Measurements from ENCODE around the gene OTUB2.
A peak's percentile ranks its signal among the peaks of the same experiment; 100 is the strongest.

Gene OTUB2

DNA sequence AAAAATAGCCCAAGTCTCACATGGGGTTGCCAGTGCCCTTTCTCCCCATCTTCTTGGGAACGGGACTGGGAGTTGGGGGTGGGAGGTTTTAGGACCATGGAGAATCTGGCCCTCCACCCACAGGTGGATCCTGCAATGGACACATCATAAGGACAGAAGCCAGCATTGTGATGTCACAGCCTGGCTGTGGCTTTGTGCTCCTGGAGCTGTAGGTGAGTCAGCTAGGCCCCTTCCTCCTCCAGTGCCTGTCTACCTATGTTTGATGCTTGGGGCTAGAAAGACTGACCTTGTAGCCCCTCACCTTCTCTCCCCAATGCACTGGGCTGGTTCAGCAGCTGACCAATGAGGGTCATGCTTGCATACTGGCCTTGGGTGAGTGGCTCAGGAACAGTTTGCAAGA lies 29.1 kb upstream of the OTUB2 start, which contains the start of gene CCDC197:
Gene CCDC197, plus strand, starts transcription at position 220 of the 400 bp plus-strand sequence. CDS start 831 bp downstream, outside the sequence.
- DNase-seq: no peak

DNA sequence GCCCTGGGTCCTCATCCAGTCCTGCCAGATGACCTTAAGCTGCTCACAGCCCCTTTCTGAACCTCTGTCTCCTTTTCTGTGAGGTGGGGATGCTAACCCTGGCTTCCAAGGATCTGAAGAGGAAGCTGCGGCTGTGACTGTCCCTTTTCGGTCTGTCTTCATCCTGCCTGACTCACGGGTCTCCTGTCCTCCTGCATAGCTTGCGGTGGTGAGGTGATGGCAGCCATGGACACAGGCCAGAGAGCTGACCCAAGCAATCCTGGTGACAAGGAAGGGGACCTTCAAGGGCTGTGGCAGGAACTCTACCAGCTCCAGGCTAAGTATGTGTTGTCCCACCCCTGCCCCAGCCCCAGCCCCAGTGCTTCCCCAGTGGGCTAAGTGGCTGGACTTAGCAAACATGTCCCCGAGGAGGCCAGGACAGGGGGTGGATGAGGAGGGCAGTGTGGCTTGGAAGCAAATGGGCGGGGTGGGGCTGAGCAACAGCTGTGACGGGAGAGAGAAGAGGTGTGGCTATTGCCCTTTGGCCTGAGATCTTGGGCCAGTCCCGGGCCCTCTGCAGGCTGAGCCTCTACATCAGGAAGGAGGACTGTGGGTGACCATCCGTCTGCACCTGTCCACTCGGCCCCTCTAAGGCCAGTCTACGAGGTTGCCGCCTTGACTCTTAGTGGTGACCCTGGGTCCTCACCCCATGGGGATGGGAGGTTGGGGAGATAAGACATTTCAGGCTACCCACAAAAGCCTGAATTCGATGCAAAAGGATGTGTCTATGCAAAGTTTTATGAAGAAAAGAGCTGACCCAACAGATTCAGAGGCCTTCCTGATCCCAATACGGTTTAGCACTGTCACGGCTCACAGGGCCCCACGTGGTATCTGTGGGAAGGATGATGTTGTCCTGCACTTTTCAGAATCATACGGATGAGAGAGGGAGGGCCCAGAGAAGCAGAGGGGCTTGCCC lies 27.9 kb upstream of the OTUB2 start:
- no peak for DNase-seq

DNA sequence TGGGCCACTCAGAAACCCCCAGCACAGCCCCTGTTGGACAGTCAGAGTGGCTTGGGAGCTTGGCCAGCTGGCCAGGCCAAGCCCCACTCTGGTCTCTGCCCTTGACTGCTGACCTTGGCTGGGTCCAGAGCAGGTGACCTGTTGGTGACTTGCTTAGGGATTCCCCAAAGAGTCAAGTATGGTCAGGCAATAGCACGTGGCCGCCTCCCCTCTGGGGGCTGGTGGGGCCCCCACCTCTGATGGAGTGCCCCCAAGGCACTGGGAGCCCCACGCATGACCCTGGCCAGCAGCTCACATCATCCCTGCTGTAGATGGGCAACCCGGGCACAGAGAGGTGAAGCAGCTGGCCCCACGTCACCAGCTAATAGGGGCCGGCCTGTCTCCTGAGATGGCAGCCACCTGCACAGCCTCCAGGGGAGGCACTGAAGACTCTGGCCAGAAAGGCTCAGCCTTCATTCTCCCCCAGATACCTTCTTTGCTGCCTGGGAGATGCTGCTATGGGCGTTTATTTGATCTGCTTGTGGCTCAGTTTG lies 27.2 kb upstream of the OTUB2 start:
- no peak for DNase-seq

GRCh38 chr14:93999573-93999972 lies 26.6 kb upstream of the OTUB2 start:
- DNase-seq: peak in 1 of 3 experiments; percentile 11

DNA sequence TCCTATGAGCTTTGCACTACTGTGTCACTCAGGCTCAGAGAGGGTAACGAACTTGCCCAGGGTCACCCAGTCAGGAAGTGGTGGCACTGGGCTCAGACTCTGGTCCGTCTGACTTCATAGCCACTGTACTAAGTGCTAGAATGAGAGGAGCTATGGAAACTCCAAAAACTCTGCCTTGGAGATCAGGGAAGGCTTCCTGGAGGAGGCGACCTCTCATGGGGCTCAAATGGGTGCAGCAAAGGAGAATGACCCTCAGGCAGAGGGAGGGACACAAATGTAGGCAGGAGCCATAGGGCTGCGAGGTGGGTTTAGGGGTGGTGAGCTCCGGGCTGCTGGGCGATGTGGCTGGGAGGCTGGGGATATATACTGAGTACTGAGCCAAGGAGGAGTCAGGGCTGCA lies 25.9 kb upstream of the OTUB2 start:
- no peak for DNase-seq

- no peak for DNase-seq
Measured at GRCh38 chr14:94001016-94001415, 25.1 kb upstream of the OTUB2 start.

DNA sequence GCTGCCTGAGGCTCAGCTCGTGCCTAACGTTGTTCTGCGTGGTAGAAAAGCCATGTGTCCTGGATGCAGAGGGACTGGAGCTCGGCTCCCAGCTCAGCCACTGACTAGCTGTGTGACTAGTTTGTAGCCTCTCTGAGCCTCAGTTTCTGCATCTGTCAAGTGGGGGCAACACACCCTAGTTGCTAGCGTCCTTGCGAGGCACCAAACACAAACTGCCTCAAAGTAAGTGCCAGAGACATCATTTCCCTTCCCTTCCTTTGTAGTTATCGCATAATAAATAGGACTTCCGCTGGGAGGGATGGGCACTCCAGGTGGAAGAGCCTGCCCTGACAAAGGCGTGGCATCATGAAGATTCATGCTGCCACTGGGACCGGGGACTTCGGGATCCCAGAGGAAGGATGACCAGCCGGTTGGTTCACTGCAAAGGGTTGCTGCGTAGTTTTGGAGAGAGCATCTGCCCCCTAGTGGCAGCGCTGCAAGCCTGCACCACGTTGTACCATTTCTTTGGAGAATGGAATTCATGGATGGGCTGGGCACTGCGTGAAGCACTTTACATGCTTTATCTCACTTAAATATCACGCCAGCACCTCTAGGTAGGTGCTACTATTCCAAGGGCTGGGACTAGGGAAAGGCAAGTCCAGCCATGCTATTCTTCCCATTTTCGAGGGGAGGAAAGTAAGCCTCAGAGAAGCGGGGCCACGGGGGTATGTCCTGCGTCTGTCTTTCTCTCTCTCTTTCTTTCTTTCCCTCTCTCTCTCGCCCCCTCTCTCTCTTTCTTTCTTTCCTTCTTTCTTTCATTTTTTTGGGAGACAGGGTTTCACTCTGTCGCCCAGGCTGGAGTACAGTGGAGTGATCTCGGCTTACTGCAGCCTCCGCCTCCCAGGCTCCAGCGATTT lies 24.4 kb upstream of the OTUB2 start:
- peak; percentile 46 to 75 (median 73) for DNase-seq

DNA sequence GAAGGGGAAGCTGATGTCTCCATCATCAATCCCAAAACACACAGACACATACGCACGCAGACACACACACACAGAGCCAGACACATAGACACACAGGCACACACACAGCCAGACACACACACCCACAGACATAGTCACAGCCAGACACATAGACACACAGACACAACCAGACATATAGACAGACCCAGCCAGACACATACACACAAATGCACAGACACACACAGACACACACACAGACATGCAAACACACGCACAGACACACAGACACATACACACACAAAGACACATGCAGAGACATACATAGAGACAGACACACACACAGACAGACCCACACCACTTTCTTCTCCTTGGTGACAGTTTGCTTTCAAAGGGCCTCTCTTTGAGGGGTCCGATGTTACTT lies 22.7 kb upstream of the OTUB2 start:
- DNase-seq: no peak

GRCh38 chr14:94004015-94004414 lies 22.1 kb upstream of the OTUB2 start:
- DNase-seq: no peak

- no peak for DNase-seq
Measured at GRCh38 chr14:94005324-94006073, 20.6 kb upstream of the OTUB2 start.

- no peak for DNase-seq
Measured at GRCh38 chr14:94008234-94008633, 17.9 kb upstream of the OTUB2 start.

GRCh38 chr14:94009767-94010166 lies 16.4 kb upstream of the OTUB2 start:
- no peak for DNase-seq

- DNase-seq: no peak
Measured at GRCh38 chr14:94010625-94011024, 15.5 kb upstream of the OTUB2 start.

- DNase-seq: no peak
Measured at GRCh38 chr14:94011795-94012194, 14.3 kb upstream of the OTUB2 start.

DNA sequence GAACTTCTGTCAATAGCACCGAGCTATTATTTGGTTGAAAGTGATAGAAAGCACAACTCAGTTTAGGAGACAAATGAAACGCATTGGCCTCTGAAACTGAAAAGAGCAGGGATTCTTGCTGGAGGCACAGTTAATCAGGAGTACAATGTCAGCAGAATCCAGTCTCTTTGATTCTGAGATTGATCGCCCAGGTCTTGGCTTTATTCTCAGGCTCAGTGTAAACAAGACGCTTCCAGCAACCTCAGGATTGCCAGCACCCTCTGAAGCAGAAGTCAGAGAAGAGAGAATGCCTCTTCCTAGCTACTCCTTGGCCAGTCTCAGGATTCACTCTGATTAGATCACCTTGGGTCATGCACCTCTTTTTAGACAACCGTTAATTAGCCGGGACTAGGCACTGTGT lies 11.8 kb upstream of the OTUB2 start:
- no peak for DNase-seq

GRCh38 chr14:94015223-94015622 lies 10.9 kb upstream of the OTUB2 start:
- DNase-seq: no peak

DNA sequence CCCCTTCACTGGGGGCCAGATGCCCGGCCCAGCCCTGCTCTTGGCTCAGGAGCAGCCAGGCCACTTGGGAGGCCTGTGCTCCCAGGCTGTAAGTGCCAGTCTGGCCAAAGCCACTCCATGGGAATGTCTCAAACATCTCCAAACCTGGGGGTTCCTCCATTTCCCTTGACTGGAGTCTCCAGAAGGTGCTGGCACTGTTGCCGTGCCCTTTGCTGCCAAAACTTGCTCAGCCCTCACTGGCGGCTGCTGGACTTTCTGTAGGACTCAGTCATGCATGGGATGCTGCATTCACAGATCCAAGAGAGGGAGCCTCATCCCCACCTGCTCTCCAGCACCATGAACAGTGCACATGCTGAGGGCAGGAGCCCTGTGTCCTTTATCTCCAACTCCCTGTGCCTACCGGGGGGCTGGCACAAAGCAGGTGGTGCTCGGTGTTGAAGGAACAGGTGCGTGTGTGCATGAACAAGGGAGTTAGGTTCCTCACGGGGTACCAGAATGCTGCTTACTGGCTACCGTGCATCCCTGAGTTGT lies 9.6 kb upstream of the OTUB2 start:
- DNase-seq: no peak

DNA sequence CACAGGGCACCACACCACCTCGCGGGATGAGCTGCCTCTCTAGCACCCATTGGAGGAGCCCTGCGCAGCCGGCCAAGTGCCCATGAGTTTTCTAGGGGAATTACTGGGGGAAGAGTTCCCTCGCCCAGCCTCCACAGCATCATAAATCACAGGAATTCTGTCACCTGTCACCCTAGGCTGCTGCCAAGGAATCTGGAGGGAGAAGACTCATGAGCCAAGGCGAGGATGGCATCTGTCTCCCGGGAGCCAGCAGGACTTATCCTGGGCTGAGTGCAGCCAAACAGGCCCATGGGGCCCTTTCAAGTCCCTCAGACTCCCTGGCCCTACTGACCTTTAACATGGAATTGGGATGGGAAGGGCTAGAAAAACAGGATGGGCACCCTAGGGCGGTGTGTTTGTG lies 7.8 kb upstream of the OTUB2 start:
- no peak for DNase-seq

GRCh38 chr14:94019329-94019728 lies 6.8 kb upstream of the OTUB2 start:
- no peak for DNase-seq

DNA sequence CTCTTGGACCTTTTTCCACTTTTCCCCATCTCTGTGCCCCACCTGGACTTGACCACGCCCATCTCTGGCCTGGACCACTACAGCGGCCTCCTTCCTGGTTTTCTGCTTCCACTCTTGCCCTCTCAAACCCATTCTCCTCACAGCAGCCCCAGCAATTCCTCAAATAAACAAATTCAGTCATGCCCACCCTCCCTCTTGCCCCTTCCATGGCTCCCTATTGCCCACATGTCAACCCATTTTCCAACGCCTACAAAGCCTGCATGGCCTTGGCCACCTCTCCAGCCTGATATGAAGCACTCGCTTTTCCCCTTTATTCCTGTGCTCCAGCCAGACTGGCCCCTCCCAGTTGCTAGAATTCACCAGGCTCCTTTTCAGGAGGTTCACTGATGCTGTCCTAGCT lies 5.9 kb upstream of the OTUB2 start:
- no peak for DNase-seq

DNA sequence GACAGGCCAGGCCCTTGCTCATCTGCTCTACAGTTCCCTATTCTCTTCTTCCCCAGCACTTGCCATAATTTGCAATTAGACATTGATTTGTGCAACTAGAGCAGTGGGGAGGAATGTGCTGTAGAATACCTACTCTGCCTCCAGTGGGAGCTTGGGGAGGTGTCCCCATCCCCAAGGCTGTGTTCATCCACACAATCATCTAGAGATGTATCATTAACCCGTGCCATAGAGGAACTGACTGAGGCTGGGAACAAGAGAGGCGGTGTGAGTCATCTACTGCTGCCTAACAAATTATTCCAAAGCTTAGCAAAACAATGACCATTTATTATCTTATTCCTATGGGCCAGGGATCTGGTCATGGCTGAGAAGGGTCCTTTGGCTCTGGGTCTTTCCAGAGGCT lies 5.1 kb upstream of the OTUB2 start:
- no peak for DNase-seq

DNA sequence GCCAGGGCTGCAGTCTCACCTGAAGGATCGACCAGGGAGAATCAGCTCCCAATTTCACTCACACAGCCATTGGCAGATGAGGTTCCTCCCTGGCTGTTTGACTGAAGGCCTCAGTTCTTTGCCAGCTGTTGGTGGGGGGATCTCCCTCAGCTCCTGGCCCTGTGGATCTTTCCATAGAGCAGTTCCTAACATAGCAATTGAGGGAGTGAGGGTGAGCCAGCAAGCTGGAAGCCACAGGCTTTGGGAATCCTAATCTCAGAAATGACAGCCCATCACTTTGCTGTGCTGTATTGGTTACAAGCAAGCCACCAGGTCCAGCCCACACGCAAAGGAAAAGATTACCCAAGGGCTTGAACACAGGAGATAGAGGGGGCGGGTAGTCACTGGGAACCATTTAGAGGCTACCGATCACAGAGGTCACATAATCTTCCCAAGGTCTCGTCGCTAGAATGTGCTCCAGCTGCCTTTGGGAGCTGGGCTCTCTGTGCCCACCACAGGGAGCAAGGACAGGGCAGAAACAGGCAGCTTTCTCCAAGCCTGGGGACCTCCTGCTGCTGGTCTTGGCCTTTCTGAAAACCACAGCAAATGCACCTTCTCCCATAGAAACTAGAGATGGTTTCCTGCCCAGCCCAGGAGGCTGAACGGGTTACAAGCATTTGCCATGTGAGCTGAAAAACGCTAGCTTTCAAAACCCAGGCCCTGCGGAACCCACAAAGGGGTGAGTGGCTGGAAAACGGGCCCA lies 4.6 kb upstream of the OTUB2 start:
- DNase-seq: no peak

Data from NCI-H1417 (cell line).